ENCODE data around the gene ACTN2.

GRCh38 chr1:236705771-236706170 is 19.5 kb downstream of the ACTN2 start:
- TF ChIP-seq CTCF (conservative IDR thresholded peaks at IDR 0.05; ENCODE audit: low read depth, low read length) = no peak
- TF ChIP-seq EZH2phosphoT487 (IDR thresholded peaks at IDR 0.05; ENCODE audit: borderline replicate concordance, low read length) = no peak

Measured in PC-3 (cell line).